Peyer's patch (tissue), 4 donors: ENCODE measurements around the gene CDC42BPG. TPM values are rescaled to one million over a fixed set of nuclear protein-coding genes. Genes with fewer than 3 reads are reported as not detected.

Experiments
- DNase-seq, 3 donors: peaks; one replicate each; pipeline ENCODE4 v3.0.0-alpha.2; 2017 to 2019
- H3K27ac ChIP-seq, 4 donors: fragments of 200-600 bp; sonication (generic); one replicate each; pipeline ENCODE4 v1.5.1; 2016 to 2019
- H3K27me3 ChIP-seq, 2 donors: fragments of 200-600 bp; sonication (generic); one replicate each; pipeline ENCODE4 v1.5.1; 2019
- H3K36me3 ChIP-seq, 3 donors: fragments of 200-600 bp; sonication (generic); one replicate each; pipeline ENCODE4 v1.5.1; 2016 to 2019
- H3K4me1 ChIP-seq, 4 donors: fragments of 200-600 bp; sonication (generic); one replicate each; pipeline ENCODE4 v1.5.1; 2016 to 2019
- H3K4me3 ChIP-seq, 4 donors: fragments of 200-600 bp; sonication (generic); 1 replicate in 3 of 4; 2 replicates in 1 of 4; pipeline ENCODE4 v1.5.1; 2016 to 2019; ENCODE audit warnings: mild to moderate bottlenecking in 1 of 4
- H3K9me3 ChIP-seq, 4 donors: fragments of 200-600 bp; sonication (generic); one replicate each; pipeline ENCODE4 v1.5.1; 2016 to 2019; ENCODE audit warnings: mild to moderate bottlenecking in 1 of 4
- CTCF ChIP-seq, 6 experiments: fragments of 450-650 bp in 4 of 6; fragments of 200-600 bp in 2 of 6; sonication (generic) in 1 of 6; IDR thresholded peaks; one replicate each; pipeline ENCODE4 v1.5.1; 2017 to 2019; ENCODE audit warnings: antibody characterized with exemption in 6 of 6, mild to moderate bottlenecking in 3 of 6, moderate library complexity in 1 of 6
- POLR2A ChIP-seq, 2 donors: fragments of 450-650 bp; IDR thresholded peaks; one replicate each; pipeline ENCODE4 v1.5.1; 2017; ENCODE audit warnings: antibody characterized with exemption in 2 of 2, mild to moderate bottlenecking in 2 of 2, moderate library complexity in 2 of 2
- total RNA-seq, 4 donors: library from RNA; depleted of rRNA; stranded (reverse); fragments of >200 nt; gene quantifications; one replicate each; pipeline ENCODE4 v1.1.0, GENCODE V29; 2016

The CDC42BPG gene
- total RNA-seq, 4 donors from 2014 or later = 25.6 to 78.6 (median 52.1) TPM

DNA sequence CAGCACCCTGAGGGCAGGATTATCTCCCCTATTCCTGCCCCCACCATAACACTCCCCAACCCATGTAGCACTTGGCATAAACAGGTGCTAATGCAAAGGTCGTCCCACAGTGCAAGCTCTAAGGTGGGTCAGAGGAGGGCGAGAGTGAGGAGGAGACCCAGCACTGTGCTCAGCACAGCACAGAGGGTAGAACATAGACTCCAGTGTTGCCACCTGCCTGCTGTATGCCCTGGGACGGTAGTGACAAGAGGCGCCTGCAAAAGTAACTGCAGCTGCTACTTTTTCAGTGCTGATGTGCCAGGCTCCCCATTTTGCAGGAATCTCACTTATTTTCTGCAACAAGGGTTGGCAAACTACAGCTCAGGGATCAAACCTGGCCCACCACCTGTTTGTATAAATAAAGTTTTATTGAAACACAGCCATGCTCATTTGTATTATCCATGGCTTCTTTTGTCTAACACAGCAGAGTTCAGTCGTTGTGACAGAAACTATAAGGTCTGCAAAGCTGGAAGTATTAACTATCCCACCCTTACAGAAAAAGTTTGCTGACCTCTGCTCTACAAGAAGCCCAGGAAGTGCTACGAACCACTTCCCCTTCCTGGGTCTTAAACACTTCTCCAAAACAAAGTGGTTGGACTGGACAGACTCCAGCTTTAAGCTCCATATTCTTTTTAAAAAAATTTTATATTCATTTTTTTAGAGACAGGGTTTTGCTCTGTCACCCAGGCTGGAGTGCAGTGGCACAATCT lies 16.9 kb upstream of the CDC42BPG start:
- Histone ChIP-seq H3K9me3 (no peaks in the 10 kb centered on the region), H3K4me3 (no peak overlapping the region), H3K27ac (peak overlapping the region; percentile 81 to 94 (median 90)), H3K4me1 (peaks cover 21 to 90% (median 78%) of the 10 kb centered on the region in 4 donors), H3K36me3 (peaks cover 0 to 31% (median 0%) of the 10 kb centered on the region in 3 donors), H3K27me3 (no peaks in the 10 kb centered on the region)
- no peak for TF ChIP-seq POLR2A (IDR thresholded peaks at IDR 0.05)
- no peak for TF ChIP-seq CTCF (IDR thresholded peaks at IDR 0.05)
- DNase-seq = no peak

- peak in 2 of 3 donors; percentile 78 to 86 for DNase-seq
- H3K27ac ChIP-seq = peak overlapping the region; percentile 86 to 94 (median 90)
- peaks cover 31 to 96% (median 83%) of the 10 kb centered on the region in 4 donors for H3K4me1 ChIP-seq
- peak overlapping the region in 3 of 4 donors; percentile 2 to 25 (median 2) for H3K4me3 ChIP-seq
- peaks cover 0 to 31% (median 0%) of the 10 kb centered on the region in 3 donors for H3K36me3 ChIP-seq
- H3K27me3 ChIP-seq = no peaks in the 10 kb centered on the region
- peak in 1 of 2 donors; percentile 23 for TF ChIP-seq POLR2A (IDR thresholded peaks at IDR 0.05)
- TF ChIP-seq CTCF (IDR thresholded peaks at IDR 0.05) = no peak
- peaks cover 0 to 2% (median 0%) of the 10 kb centered on the region in 4 donors for H3K9me3 ChIP-seq
Measured at GRCh38 chr11:64859542-64860414, 15.3 kb upstream of the CDC42BPG start.

DNA sequence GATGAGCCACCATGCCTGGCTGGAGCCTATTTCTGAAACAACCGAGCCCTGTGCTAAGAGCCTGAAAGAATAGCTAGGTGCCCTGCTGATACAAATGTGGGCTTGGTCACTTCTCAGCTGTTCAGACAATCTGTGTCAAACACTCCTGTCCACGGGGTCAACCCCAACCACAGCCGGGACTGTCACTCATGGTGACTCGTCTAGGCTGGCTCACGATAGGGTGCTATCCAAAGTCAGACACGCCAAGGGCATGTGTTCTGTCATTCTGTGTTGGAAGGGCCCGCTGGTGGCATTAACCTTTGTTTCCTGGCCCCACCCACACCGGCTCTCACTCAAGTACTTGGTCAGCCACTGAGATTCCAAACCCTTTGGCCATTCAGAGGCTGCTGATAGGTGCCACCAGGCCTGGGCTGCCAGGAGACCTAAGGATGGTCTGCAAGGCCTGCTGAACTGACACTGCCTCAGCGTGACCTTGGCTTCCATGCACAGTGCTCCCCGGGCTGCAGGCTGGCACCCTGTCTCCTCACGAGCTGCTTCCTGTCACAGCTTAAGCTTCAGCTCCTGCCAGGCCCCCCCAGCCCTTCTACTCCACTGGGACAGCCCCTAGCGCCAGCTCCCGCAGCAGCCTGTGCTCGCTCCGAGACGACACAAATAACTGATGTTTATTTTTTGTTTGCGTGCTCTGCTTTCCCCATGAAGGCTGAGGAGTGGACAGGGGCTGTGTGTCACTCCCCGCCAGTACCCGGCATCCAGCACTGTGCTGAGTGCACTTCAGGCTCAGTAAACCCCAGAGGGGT lies 14.2 kb upstream of the CDC42BPG start:
- Histone ChIP-seq H3K4me1 (peaks cover 32 to 96% (median 83%) of the 10 kb centered on the region in 4 donors), H3K4me3 (peak overlapping the region in 1 of 4 donors; percentile 25)
- peak in 2 of 3 donors; percentile 84 to 87 for DNase-seq

DNA sequence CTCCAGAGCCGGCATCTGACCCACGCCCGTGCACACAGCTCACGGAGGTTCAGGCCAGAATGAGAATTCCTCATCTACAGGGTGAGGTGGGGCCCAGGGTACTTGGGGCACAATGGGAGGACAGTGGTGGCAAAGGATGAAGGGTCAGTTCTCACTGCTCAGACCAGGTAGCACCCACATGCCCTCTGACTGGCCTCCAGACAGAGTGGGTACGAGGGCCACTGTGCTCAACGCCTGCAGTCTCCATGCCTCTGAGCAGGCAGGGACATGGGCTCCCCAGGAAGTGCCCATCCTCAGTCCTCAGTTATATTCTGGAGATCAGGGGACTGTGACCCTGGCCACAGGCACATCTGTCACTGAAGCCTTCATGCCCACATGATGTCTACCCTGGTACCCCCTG lies 13.0 kb upstream of the CDC42BPG start:
- Histone ChIP-seq H3K4me1 (peaks cover 29 to 95% (median 81%) of the 10 kb centered on the region in 4 donors), H3K9me3 (peaks cover 0 to 2% (median 0%) of the 10 kb centered on the region in 4 donors), H3K27ac (peak overlapping the region in 3 of 4 donors; percentile 78 to 95 (median 94)), H3K27me3 (no peaks in the 10 kb centered on the region), H3K4me3 (no peak overlapping the region), H3K36me3 (peaks cover 0 to 50% (median 0%) of the 10 kb centered on the region in 3 donors)
- TF ChIP-seq POLR2A (IDR thresholded peaks at IDR 0.05) (no peak), CTCF (IDR thresholded peaks at IDR 0.05) (no peak)
- DNase-seq = no peak

More for the DNA sequence above, 14.2 kb upstream of the CDC42BPG start:
- H3K27me3 ChIP-seq = no peaks in the 10 kb centered on the region
- H3K27ac ChIP-seq = peak overlapping the region; percentile 86 to 94 (median 90)
- peaks cover 0 to 2% (median 0%) of the 10 kb centered on the region in 4 donors for H3K9me3 ChIP-seq
- no peak for TF ChIP-seq POLR2A (IDR thresholded peaks at IDR 0.05)
- no peak for TF ChIP-seq CTCF (IDR thresholded peaks at IDR 0.05)
- peaks cover 0 to 41% (median 0%) of the 10 kb centered on the region in 3 donors for H3K36me3 ChIP-seq
